Measurements from ENCODE around the gene PCSK6.

DNA sequence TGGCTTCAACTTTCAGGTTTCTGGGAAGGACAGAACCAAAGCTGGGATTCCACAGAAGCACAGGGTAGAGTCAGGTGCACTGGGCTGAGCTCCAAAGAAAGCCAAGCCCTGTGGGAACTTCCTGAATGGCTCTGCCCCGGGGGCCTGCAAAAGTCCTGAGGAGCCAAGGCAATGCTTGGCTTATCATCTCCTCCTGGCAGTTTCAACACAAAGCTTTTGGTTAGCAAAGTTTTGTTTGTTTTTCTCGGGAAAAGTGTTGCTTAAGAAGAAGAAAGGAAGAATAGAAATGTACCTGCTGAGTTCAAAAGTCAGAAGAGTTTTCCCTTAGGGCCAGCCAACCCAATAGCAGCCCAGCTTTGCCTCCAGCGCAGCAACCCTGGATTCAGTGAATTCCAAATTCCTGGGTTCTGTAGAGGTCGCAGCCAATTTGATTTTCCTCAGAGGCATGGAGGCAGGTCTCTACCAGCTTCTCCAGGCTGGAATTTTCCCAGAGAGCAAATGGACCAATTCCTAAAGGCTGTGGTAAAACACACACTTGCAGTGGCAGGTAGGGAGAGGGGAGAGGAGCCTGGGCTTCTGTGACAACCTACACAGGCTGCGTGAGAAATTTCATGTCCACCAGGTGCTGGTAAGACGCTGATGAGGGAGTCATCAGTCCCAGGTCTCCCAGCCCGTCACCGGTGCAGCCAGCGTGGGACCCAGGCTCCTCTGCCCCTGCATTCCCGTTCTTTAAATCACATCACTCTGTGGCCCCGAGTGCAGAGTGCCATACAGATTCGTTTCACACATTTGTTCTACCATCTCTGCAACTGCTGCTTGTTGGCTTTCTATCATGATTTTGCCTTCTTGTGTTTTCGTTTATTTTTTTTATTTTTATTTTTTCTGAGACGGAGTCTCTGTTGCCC, 140.2 kb downstream of the PCSK6 start:
- TF ChIP-seq, protein P1, sequence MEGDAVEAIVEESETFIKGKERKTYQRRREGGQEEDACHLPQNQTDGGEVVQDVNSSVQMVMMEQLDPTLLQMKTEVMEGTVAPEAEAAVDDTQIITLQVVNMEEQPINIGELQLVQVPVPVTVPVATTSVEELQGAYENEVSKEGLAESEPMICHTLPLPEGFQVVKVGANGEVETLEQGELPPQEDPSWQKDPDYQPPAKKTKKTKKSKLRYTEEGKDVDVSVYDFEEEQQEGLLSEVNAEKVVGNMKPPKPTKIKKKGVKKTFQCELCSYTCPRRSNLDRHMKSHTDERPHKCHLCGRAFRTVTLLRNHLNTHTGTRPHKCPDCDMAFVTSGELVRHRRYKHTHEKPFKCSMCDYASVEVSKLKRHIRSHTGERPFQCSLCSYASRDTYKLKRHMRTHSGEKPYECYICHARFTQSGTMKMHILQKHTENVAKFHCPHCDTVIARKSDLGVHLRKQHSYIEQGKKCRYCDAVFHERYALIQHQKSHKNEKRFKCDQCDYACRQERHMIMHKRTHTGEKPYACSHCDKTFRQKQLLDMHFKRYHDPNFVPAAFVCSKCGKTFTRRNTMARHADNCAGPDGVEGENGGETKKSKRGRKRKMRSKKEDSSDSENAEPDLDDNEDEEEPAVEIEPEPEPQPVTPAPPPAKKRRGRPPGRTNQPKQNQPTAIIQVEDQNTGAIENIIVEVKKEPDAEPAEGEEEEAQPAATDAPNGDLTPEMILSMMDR (IDR thresholded peaks at IDR 0.05), result no peak
- TF ChIP-seq POLR2A (IDR thresholded peaks at IDR 0.05), result no peak
